Measurements from ENCODE around the gene CHST15.

The CHST15 gene

DNA sequence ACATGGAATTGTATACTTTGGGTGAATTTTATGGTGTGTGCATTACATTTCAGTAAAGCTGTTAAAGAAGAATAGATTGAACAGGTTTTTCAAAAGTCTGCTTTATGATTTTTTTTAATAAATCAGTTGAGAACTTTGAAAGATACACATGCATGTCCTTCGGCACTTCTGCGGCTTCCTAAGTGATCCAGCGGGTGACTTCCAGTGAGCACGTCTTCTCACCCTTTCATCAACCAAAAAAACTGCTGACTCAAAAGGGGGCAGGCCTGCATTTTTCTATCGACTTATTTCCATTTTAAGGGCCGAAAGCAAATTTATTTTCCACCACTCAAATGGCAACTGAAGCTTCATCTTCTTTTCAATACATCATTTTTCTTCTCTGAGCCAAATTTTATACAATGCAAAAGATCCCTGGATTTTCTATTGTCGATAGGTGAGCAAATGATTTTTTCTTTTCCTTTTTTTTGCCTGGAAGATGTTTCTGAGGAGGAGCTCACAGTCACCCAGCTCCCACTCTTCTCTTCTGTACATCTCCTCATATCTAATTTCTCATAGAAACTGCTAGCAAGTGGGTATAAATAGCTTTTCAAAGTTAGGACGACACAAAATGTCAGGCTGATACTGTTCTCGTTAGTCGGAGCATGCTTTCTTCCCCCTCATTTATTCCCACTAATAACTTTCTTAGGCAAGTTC is 10.2 kb downstream of the CHST15 start:
- DNase-seq (ENCODE audit: low read depth in 1 of 2, low spot score in 1 of 2), result no peak

GRCh38 chr10:124082555-124082954 is 10.8 kb downstream of the CHST15 start:
- no peak for DNase-seq (ENCODE audit: low read depth in 1 of 2, low spot score in 1 of 2)

DNA sequence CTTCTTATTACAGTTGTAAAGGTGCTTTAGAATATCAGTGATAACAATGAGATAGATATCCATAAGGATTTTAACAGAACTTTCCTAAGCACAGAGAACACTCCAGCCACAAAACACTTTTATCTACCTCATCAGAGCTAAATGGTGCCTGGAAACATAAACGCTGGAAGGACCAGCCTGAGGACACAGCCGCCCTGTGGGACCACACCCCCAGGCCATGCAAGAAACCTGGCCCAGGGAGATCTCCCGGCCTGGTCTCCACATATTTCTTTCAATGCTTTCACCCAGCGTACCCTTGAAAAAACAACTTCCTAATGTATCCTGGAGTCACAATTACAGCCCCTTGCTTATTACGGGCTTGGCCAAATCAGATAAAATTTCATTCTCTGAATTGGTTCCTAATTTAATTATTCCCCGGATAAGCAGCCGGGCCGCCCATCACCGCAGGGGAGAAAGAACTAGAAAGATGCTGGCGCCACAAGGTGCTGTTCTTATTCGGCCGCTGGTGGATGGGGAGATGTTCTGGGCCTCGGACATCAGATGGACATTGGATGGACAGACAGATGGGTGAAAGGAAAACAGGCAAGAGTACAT is 11.8 kb downstream of the CHST15 start:
- no peak for DNase-seq (ENCODE audit: low read depth in 1 of 2, low spot score in 1 of 2)

GRCh38 chr10:124079864-124080263 is 13.5 kb downstream of the CHST15 start:
- DNase-seq (ENCODE audit: low read depth in 1 of 2, low spot score in 1 of 2), result no peak

DNA sequence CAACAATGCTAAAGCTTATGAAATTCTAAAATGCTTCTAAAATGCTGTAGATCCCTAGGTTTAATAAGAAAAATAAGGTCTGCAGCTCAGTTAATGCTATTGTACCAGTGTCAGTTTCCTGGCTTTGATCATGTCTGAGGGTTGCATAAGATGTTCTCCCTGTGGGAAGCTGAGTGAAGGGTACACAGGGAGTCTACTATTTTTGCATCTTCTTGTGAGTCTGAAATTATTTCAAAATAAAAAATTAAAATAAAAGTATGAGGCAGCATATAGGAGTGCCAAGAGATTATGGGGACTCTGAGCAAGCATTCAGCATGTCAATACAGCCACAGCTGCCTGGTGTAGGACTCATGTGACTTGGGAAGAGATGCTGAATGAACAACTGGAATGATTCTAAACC is 14.7 kb downstream of the CHST15 start:
- no peak for DNase-seq (ENCODE audit: low read depth in 1 of 2, low spot score in 1 of 2)

DNA sequence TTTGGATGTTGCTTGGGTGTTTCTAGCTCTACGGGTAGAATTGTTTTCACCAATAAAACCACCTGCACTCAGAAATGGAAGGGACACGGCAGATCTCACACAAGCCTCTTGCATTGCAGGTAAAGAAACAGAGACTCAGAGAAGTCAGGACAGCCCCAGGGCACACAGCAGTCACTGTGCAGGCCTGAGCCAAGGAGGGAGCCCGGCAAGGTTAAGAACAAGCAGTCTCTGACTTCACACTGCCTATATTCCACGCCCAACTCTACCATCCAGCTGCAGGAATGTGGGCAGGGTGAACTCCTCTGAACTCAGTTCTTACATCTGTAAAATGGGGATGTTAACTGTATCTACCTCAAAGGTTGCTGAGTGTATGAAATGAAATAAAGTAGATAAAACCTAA is 15.4 kb downstream of the CHST15 start:
- no peak for DNase-seq (ENCODE audit: low read depth in 1 of 2, low spot score in 1 of 2)

- DNase-seq (ENCODE audit: low read depth in 1 of 2, low spot score in 1 of 2), result no peak
Measured at GRCh38 chr10:124077208-124077993, 16.0 kb downstream of the CHST15 start.

DNA sequence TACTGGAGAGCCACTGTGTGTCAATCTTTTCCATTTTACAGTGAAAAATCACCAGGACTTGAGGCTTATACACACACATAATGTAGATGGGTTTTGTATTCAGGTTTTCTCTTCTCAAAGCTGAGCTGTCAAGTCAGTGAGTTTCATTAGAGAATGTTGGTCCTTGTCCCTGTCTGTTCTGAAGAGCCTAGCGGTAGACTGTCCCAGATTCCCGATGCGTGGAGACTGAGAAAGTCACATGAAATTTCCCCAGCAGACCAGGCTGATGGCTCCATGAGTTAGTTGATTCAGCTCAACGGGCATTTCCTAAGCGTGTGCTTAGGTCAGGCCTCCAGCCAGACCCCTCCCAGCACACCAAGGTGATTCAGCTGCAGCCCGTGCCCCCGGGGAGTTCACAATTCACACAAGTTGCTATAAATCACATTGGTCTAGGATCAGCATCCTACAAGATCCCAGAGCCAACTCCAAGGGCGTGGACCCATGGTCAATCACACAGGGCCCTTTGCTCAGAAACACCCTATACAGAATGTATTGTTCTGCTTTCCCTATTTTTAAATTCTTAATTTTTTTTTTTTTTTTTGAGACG is 17.2 kb downstream of the CHST15 start:
- DNase-seq (ENCODE audit: low read depth in 1 of 2, low spot score in 1 of 2), result no peak

GRCh38 chr10:124075231-124075955 is 18.0 kb downstream of the CHST15 start:
- DNase-seq (ENCODE audit: low read depth in 1 of 2, low spot score in 1 of 2), result no peak

DNA sequence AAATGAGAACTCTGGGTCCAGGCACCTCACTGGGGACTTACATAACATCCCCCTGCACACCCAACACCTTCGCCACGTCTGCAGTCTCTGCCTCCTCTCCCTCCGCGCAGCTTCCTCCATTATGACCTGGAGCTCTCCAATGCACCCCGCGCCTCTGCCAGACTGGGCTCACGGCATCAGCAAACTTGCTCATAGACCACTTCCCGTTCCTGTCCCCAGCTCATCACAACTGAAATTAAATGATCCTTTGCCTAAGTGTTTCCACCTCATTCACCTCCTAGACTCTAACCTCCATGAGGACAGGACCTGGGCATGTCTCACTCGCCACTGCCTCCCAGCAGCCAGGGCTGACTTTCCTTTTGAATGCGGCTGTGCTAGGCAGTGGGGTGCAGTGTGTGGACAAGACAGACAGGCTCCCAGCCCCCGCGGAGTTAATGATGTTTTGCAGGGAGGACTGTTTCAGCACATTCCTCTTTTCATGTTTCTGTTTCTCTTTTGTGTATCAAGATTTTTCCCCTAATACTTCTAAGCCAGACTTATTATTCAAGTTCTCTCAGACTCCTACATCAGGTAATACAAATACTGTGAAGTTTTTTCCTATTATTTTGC is 18.8 kb downstream of the CHST15 start:
- no peak for DNase-seq (ENCODE audit: low read depth in 1 of 2, low spot score in 1 of 2)

- DNase-seq (ENCODE audit: low read depth in 1 of 2, low spot score in 1 of 2), result no peak
Measured at GRCh38 chr10:124073978-124074377, 19.4 kb downstream of the CHST15 start.

DNA sequence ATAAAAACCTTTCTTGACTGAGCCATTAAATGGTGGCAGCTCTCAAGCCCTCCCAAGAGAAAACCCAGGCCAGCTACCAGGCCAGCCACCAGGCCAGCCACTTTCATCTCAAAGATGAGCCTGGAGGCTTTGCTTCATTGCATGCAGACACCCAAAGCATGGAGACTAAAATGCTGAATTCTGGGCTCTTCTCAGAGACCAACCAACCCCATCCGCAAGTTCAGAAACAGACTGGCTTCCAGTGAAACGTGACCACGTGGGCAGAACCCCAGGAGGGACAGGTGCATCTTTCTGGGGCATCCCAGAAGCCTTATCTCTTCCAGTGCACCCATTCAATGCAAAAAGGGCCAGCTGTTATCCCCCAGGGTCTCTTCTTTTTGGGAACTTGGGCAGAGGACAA is 20.9 kb downstream of the CHST15 start:
- no peak for DNase-seq (ENCODE audit: low read depth in 1 of 2, low spot score in 1 of 2)

DNA sequence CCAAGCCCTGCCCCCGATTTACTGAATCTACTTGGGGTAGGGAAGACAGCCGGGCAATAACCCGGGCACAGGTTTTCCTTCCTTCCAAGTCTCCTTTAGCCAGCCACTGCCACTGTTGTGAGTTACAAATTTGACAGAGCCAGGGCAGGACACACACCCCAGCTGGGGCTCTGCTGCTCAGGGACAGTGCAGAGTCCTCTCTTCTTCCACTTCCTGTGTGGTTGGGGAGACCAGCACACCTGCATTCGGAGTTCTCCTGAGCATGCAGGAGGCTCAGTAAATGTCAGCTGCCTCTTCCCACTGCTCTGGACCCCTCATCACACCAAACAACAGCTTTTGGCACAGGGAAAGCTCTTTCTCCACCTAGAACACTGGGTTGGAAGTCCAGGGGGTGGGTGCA is 21.3 kb downstream of the CHST15 start:
- DNase-seq (ENCODE audit: low read depth in 1 of 2, low spot score in 1 of 2), result no peak

- DNase-seq (ENCODE audit: low read depth in 1 of 2, low spot score in 1 of 2), result no peak
Measured at GRCh38 chr10:124071141-124071540, 22.3 kb downstream of the CHST15 start.

GRCh38 chr10:124070666-124071065 is 22.7 kb downstream of the CHST15 start:
- no peak for DNase-seq (ENCODE audit: low read depth in 1 of 2, low spot score in 1 of 2)

GRCh38 chr10:124069341-124070264 is 23.8 kb downstream of the CHST15 start:
- no peak for DNase-seq (ENCODE audit: low read depth in 1 of 2, low spot score in 1 of 2)

GRCh38 chr10:124068929-124069328 is 24.5 kb downstream of the CHST15 start:
- no peak for DNase-seq (ENCODE audit: low read depth in 1 of 2, low spot score in 1 of 2)

GRCh38 chr10:124067825-124068400 is 25.5 kb downstream of the CHST15 start:
- DNase-seq (ENCODE audit: low read depth in 1 of 2, low spot score in 1 of 2), result no peak

All from activated T-helper 1 cell treated with anti-CD3 and anti-CD28 coated beads, Interleukin-2, amount 50 U/mL, for 16 hours (primary cell).